B cell (primary cell): ENCODE measurements around the gene RIPK3.

Source experiments
- CTCF ChIP-seq: fragments of 200-600 bp; IDR thresholded peaks from one replicate; pipeline ENCODE4 v1.8.0; 2022; ENCODE audit warnings: antibody characterized with exemption, mild to moderate bottlenecking
- EZH2 ChIP-seq: IDR thresholded peaks from 2 replicates; pipeline ENCODE4 v1.6.1; 2012; ENCODE audit warnings: borderline replicate concordance, low read depth, mild to moderate bottlenecking, moderate library complexity, low read length; ENCODE audit not compliant: insufficient read depth, poor library complexity, severe bottlenecking

- no peak for TF ChIP-seq CTCF
- TF ChIP-seq EZH2: no peak
Observed at GRCh38 chr14:24289649-24290280, 50.0 kb downstream of the RIPK3 start.
